Measurements from ENCODE around the gene NAXE. TPM values are rescaled to one million over a fixed set of nuclear protein-coding genes. Genes with fewer than 3 reads are reported as not detected.

The NAXE gene
- total RNA-seq, 1 experiment from 2014 or later, result 113 TPM

DNA sequence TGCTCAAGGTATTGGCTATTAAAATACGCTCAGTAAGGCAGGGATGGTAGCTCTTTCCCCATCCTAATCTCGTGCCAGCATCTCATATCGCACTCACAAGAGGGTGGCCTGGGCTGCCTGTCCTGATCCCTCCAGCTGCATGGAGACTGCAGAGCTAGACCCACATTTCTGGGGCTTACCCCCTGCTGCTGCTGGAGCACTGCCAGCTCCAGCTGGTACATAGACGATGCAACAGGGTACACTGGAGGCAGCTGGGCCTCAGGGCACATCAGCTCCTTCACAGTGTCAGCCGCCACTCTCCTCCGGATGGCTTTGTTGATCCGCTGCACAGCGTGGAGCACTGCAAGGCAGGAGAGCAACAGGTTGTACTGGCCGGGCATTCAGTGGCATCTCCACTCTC is 35.2 kb upstream of the NAXE start:
- no peaks in the 10 kb centered on the region for H4K20me1 ChIP-seq (ENCODE audit: insufficient read depth, low read depth, low read length)
- no peaks in the 10 kb centered on the region for H3K36me3 ChIP-seq (ENCODE audit: insufficient read depth, low read length)
- H3K9me2 ChIP-seq (replicated peaks; ENCODE audit: insufficient read depth, low read length), result no peaks in the 10 kb centered on the region; the same call in 1 of the 2 replicates
- peak overlapping the region; percentile 14; the same call in 1 of the 2 replicates for H3K9ac ChIP-seq (ENCODE audit: low read length)
- H3K27me3 ChIP-seq (ENCODE audit: low read length), result no peaks in the 10 kb centered on the region
- peak; percentile 60 for DNase-seq
- H3K4me2 ChIP-seq (ENCODE audit: low read depth, low read length, poor library complexity, severe bottlenecking), result peak overlapping the region; percentile 46
- peaks cover 67% of the 10 kb centered on the region for H3K4me1 ChIP-seq (ENCODE audit: low read length)
- no peak overlapping the region for H2AFZ ChIP-seq (ENCODE audit: low read length)
- no peaks in the 10 kb centered on the region for H3K79me2 ChIP-seq (ENCODE audit: low read length)
- H3K27ac ChIP-seq (ENCODE audit: low read length), result peak overlapping the region; percentile 43; the same call in 1 of the 2 replicates
- no peak overlapping the region for H3K4me3 ChIP-seq (ENCODE audit: low read length)
- no peaks in the 10 kb centered on the region for H3K9me3 ChIP-seq (ENCODE audit: low read length)

DNA sequence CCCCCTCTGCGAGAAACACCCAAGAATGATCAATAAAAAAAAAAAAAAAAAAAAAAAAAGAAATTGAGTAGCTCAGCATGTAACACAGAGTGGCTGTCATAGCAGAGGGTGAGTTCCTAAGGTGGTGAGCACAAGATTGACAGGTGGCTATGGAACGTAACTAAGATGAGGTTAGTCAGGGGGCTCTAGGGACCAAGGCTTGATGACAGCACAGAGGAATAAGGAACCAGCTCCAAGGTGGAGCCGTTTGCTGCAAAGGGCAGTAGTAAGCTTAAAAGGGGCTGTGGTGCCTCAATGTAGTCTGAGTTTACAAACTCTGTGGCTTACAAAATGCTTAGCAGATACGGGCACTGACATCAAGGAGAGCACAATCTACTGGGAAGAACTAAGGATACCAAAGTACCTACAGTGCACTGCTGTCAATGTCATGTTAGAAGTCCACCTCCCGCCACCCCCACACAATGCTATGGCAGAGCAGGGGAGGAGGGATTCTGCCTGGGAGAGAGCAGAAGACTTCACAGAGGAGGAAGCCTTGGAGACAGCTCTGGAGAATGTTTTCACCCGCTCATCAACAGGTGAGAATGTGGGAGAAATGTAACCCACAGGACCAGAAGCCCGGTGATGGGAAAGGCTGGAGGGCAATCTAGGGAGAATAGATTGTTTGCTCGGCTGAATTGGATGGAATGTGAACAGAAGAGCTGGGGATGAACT is 32.3 kb upstream of the NAXE start:
- DNase-seq, result peak; percentile 73
- Histone ChIP-seq H3K4me2 (ENCODE audit: low read depth, low read length, poor library complexity, severe bottlenecking) (peak overlapping the region; percentile 17), H2AFZ (ENCODE audit: low read length) (no peak overlapping the region), H3K4me3 (ENCODE audit: low read length) (no peak overlapping the region), H4K20me1 (ENCODE audit: insufficient read depth, low read depth, low read length) (no peaks in the 10 kb centered on the region), H3K9me2 (replicated peaks; ENCODE audit: insufficient read depth, low read length) (no peaks in the 10 kb centered on the region; the same call in 1 of the 2 replicates), H3K27me3 (ENCODE audit: low read length) (no peaks in the 10 kb centered on the region), H3K27ac (ENCODE audit: low read length) (no peak overlapping the region), H3K4me1 (ENCODE audit: low read length) (peaks cover 38% of the 10 kb centered on the region), H3K9ac (ENCODE audit: low read length) (no peak overlapping the region), H3K36me3 (ENCODE audit: insufficient read depth, low read length) (no peaks in the 10 kb centered on the region), H3K9me3 (ENCODE audit: low read length) (no peaks in the 10 kb centered on the region), H3K79me2 (ENCODE audit: low read length) (no peaks in the 10 kb centered on the region)

DNA sequence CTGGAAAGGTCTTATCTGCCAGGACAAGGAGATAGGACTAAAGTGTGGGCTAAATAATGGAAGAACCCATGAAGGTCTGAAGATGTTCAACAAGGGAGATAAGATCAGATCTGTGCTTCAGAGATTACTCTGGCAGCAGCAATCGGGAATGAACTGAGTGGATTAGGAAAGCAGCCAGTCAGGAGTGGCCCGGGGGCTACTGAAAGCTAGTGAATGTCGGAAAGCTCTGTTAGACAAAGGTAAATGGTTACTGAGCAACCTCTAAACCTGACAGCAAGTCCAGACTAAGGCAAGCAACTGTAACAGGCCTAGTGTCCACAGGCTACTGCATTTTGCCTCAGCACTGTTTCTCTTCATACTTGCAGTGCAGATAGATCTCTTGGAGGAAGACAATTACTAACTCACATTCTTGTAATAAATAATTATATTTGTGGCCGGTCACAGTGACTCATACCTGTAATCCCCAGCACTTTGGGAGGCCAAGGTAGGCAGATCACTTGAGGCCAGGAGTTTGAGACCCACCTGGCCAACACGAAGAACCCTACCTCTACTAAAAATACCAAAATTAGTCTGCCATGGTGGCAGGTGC is 31.7 kb upstream of the NAXE start:
- DNase-seq, result no peak
- Histone ChIP-seq H3K36me3 (ENCODE audit: insufficient read depth, low read length) (no peaks in the 10 kb centered on the region), H3K9ac (ENCODE audit: low read length) (no peak overlapping the region), H3K27me3 (ENCODE audit: low read length) (no peaks in the 10 kb centered on the region), H3K9me3 (ENCODE audit: low read length) (no peaks in the 10 kb centered on the region), H3K27ac (ENCODE audit: low read length) (no peak overlapping the region), H3K4me1 (ENCODE audit: low read length) (peaks cover 31% of the 10 kb centered on the region), H3K79me2 (ENCODE audit: low read length) (no peaks in the 10 kb centered on the region), H3K4me2 (ENCODE audit: low read depth, low read length, poor library complexity, severe bottlenecking) (no peak overlapping the region), H2AFZ (ENCODE audit: low read length) (no peak overlapping the region), H4K20me1 (ENCODE audit: insufficient read depth, low read depth, low read length) (no peaks in the 10 kb centered on the region), H3K4me3 (ENCODE audit: low read length) (no peak overlapping the region), H3K9me2 (replicated peaks; ENCODE audit: insufficient read depth, low read length) (no peaks in the 10 kb centered on the region)

DNA sequence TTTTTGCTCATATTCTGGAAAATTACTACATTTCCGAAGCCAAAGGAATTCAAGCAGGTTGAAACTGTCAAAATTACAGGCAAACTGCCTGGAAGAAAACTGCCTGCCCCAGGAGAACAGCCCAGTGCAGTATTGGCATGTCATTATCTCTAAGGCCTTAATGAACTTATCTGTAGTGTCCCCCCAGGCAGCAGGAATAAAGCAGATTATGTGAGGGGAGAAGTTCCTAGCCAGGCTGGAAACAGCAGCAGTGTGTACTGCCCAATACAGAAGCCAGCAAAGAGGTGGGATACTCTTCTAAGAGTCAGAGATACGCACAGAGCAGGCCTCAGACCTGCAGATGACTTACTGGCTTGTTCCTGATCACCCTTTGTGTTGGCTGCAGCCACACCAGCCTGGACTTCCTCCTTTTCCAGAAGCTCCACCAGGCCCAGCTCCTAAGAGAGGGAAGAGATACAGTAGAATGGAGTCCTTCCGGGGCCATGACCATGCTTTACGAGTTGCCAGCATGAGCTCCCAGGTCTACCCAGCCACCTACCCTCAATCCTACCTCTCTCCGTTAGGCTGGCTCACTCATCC is 30.9 kb upstream of the NAXE start:
- no peak overlapping the region for H3K27ac ChIP-seq (ENCODE audit: low read length)
- H3K4me3 ChIP-seq (ENCODE audit: low read length), result no peak overlapping the region
- no peak overlapping the region for H3K4me2 ChIP-seq (ENCODE audit: low read depth, low read length, poor library complexity, severe bottlenecking)
- no peaks in the 10 kb centered on the region for H3K27me3 ChIP-seq (ENCODE audit: low read length)
- H3K9me3 ChIP-seq (ENCODE audit: low read length), result no peaks in the 10 kb centered on the region
- peaks cover 23% of the 10 kb centered on the region for H3K4me1 ChIP-seq (ENCODE audit: low read length)
- no peaks in the 10 kb centered on the region for H3K79me2 ChIP-seq (ENCODE audit: low read length)
- H3K9me2 ChIP-seq (replicated peaks; ENCODE audit: insufficient read depth, low read length), result no peaks in the 10 kb centered on the region
- no peak for DNase-seq
- H4K20me1 ChIP-seq (ENCODE audit: insufficient read depth, low read depth, low read length), result no peaks in the 10 kb centered on the region
- no peak overlapping the region for H3K9ac ChIP-seq (ENCODE audit: low read length)
- H2AFZ ChIP-seq (ENCODE audit: low read length), result no peak overlapping the region
- no peaks in the 10 kb centered on the region for H3K36me3 ChIP-seq (ENCODE audit: insufficient read depth, low read length)

DNA sequence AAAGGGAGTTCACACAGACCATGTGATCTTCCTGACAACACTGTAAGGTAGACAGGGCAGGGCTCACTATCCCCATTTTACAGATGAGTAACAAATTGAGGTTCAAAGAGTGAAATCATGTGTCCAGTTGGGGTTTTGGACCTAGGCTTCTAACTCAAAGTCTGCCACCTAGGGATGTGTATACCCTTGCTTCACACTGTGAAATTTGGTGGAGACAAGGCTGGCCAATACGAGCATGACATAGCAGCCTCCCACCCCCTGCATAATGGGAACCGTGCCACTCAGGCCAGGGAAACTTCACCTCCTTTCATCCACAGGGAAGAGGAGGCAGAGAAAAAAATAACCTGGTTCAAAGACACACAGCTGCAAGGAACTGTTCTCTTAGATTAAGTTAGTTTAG is 26.1 kb upstream of the NAXE start:
- no peaks in the 10 kb centered on the region for H3K79me2 ChIP-seq (ENCODE audit: low read length)
- H3K9me2 ChIP-seq (replicated peaks; ENCODE audit: insufficient read depth, low read length), result no peaks in the 10 kb centered on the region
- no peaks in the 10 kb centered on the region for H4K20me1 ChIP-seq (ENCODE audit: insufficient read depth, low read depth, low read length)
- no peaks in the 10 kb centered on the region for H3K36me3 ChIP-seq (ENCODE audit: insufficient read depth, low read length)
- H3K27me3 ChIP-seq (ENCODE audit: low read length), result no peaks in the 10 kb centered on the region
- no peak overlapping the region for H3K4me2 ChIP-seq (ENCODE audit: low read depth, low read length, poor library complexity, severe bottlenecking)
- H3K9me3 ChIP-seq (ENCODE audit: low read length), result no peaks in the 10 kb centered on the region
- no peak for DNase-seq
- no peak overlapping the region for H2AFZ ChIP-seq (ENCODE audit: low read length)
- H3K9ac ChIP-seq (ENCODE audit: low read length), result no peak overlapping the region
- no peak overlapping the region for H3K27ac ChIP-seq (ENCODE audit: low read length)
- no peaks in the 10 kb centered on the region for H3K4me1 ChIP-seq (ENCODE audit: low read length)
- H3K4me3 ChIP-seq (ENCODE audit: low read length), result no peak overlapping the region

DNA sequence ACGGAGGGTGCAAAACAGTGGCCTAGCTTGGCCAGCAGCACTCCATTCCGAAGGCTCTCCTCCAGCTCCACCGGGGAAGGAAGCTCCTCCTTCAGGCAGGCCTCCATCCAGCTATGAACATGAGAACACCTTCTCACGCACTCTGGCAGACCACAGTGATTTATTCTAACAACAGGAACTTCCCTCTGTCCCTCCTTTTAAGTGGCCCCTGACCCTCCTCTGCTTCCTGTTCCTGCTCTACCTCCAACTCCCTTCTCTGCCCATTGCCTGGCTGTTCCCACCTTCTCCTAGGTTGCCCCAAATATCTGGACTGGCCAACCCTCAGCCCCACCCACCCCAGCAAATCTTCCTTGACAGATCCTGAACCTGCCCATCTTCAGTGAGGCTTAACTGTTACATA is 25.1 kb upstream of the NAXE start:
- H3K9ac ChIP-seq (ENCODE audit: low read length), result no peak overlapping the region
- H3K4me2 ChIP-seq (ENCODE audit: low read depth, low read length, poor library complexity, severe bottlenecking), result no peak overlapping the region
- no peaks in the 10 kb centered on the region for H3K36me3 ChIP-seq (ENCODE audit: insufficient read depth, low read length)
- H3K79me2 ChIP-seq (ENCODE audit: low read length), result no peaks in the 10 kb centered on the region
- H4K20me1 ChIP-seq (ENCODE audit: insufficient read depth, low read depth, low read length), result no peaks in the 10 kb centered on the region
- no peaks in the 10 kb centered on the region for H3K9me3 ChIP-seq (ENCODE audit: low read length)
- H3K9me2 ChIP-seq (replicated peaks; ENCODE audit: insufficient read depth, low read length), result no peaks in the 10 kb centered on the region
- no peak overlapping the region for H2AFZ ChIP-seq (ENCODE audit: low read length)
- H3K27ac ChIP-seq (ENCODE audit: low read length), result no peak overlapping the region
- no peak overlapping the region for H3K4me3 ChIP-seq (ENCODE audit: low read length)
- no peaks in the 10 kb centered on the region for H3K4me1 ChIP-seq (ENCODE audit: low read length)
- DNase-seq, result no peak
- H3K27me3 ChIP-seq (ENCODE audit: low read length), result no peaks in the 10 kb centered on the region

DNA sequence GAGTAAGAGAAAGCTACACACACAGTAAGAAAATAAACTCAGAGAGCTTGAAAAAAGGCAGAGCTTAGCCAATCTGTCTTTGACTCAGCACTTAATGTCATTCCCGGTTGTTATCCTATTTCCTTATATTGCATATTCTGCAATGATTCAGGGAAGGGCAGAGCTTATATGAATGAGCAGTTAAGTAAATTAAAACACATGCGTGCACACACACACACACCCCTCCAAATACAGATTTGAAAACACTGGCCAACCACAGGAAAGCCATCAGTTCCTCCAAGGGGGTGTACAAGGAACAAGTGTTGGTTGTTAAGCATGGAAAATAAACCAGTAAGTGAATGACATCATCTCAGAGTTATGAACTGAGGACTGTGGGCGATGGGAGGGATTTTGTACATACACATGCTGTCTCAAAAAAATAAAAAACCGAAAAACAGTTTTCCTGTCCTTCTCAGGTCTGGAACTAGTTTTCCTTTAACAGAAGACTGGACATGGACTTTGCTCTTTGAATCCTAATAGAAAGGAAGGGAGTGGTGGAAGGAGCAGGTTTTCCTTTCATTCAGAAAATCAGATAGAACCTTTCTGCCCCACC is 20.2 kb upstream of the NAXE start:
- Histone ChIP-seq H3K9me3 (ENCODE audit: low read length) (no peaks in the 10 kb centered on the region), H3K27ac (ENCODE audit: low read length) (no peak overlapping the region), H3K4me1 (ENCODE audit: low read length) (peaks cover 6% of the 10 kb centered on the region), H3K36me3 (ENCODE audit: insufficient read depth, low read length) (no peaks in the 10 kb centered on the region), H3K9ac (ENCODE audit: low read length) (no peak overlapping the region), H3K4me2 (ENCODE audit: low read depth, low read length, poor library complexity, severe bottlenecking) (no peak overlapping the region), H3K4me3 (ENCODE audit: low read length) (no peak overlapping the region), H3K9me2 (replicated peaks; ENCODE audit: insufficient read depth, low read length) (no peaks in the 10 kb centered on the region), H3K27me3 (ENCODE audit: low read length) (no peaks in the 10 kb centered on the region), H3K79me2 (ENCODE audit: low read length) (no peaks in the 10 kb centered on the region), H4K20me1 (ENCODE audit: insufficient read depth, low read depth, low read length) (no peaks in the 10 kb centered on the region), H2AFZ (ENCODE audit: low read length) (no peak overlapping the region)
- no peak for DNase-seq
